GM12875 (cell line): ENCODE measurements around the gene PPP3R1.
A peak's percentile ranks its signal among the peaks of the same experiment; 100 is the strongest.

Experiments
- H3K4me3 ChIP-seq: one replicate; pipeline ENCODE4 v1.5.1; 2011; ENCODE audit warnings: low read depth, low read length, control low read depth
- CTCF ChIP-seq: IDR thresholded peaks from 2 replicates; pipeline ENCODE4 v1.5.1; 2011; ENCODE audit warnings: low read depth, mild to moderate bottlenecking, control low read depth, inconsistent platforms, low read length, moderate library complexity, borderline replicate concordance; ENCODE audit not compliant: insufficient read depth

Gene PPP3R1

DNA sequence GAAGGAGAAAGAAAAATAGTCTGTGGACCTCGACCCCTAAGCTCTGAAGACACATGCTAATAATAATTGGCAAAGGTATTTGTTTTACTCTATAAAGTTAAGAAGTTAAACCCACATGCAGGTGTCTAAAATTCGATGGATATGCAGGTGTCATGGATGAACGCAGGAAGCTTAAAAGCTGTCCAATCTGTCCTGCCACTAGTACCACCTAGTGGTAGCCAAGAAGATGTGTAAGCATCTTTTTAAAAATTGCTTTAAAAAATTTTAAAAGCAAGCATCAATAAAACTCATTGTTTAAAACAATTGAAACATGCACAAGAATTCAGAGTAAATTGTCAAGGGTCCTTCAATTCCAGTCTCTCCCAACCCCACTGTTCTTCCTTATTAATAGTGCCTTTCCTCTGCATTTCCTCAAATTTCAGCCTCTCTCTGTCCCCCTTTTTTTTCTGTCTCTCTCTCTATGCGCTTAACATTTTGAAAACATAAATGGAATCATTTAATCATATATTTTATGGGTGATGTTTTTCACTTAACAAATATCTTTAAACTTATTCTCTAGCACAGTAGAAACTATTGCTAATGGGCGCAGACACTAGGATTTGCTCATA, 30.6 kb upstream of the PPP3R1 start:
- no peak overlapping the region for H3K4me3 ChIP-seq
- TF ChIP-seq CTCF: peak; percentile 62; the same call in 1 of the 2 replicates

- TF ChIP-seq CTCF: no peak
- no peak overlapping the region for H3K4me3 ChIP-seq
Measured at GRCh38 chr2:68280796-68281195, 28.5 kb upstream of the PPP3R1 start.

DNA sequence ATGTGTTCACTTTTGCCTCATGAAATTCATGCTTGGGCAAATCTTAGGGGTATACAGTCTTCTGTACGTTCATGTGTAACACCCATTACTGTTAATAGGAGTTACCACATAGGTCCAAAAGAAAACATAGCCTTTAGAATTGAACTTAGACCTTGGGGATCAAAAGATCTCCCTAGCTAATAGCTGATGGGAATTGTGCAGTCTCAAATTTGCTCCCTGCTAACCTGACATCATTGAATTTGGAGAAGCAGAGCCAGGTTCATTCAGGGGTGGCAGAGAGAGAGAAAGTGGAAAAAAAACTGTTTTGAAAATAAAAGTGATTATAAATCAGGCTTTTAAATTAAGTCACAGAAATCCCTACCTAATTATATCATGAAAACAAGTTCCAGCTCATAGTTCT, 28.0 kb upstream of the PPP3R1 start:
- H3K4me3 ChIP-seq: no peak overlapping the region
- no peak for TF ChIP-seq CTCF

GRCh38 chr2:68279691-68280090, 27.4 kb upstream of the PPP3R1 start:
- no peak overlapping the region for H3K4me3 ChIP-seq
- TF ChIP-seq CTCF: no peak

- no peak overlapping the region for H3K4me3 ChIP-seq
- no peak for TF ChIP-seq CTCF
Measured at GRCh38 chr2:68278169-68278568, 25.8 kb upstream of the PPP3R1 start.

GRCh38 chr2:68274022-68274421, 21.7 kb upstream of the PPP3R1 start:
- no peak overlapping the region for H3K4me3 ChIP-seq
- no peak for TF ChIP-seq CTCF

DNA sequence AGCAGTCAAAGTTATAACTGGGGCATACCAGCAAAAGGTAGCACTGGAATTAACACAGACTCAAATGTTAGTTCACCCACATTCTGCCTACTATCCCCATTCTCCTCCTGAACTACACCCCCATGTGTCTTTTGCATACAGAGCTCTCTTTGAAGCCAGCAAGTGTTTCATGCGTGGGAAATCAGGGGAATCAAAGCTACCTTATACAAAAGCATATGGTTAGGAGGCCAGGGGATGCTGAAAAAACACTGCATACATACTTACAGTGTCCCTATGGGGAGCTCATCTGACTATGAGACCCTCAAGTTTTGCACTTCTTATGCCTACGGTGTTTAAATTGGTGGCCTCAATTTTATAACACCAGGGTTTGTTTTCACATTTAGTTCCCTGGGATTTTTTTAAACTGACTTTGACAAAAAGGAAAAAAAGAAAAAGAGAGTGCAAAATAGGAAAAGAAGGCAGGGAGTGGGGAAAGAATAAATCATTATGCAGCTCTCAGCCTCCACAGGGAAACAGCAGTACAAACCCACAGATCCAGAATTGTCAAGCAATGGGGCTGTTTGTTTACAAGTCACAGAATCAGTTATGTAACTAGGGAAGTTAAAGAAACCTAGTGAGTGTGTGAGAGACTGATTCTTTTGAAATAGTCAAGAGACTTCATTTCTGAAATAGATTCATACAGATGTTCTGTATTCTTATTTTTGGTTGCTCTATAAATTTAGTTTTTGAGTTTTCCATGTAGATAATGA, 20.1 kb upstream of the PPP3R1 start:
- TF ChIP-seq CTCF: no peak
- no peak overlapping the region for H3K4me3 ChIP-seq
